Measurements from ENCODE around the gene OR6X1. TPM values are rescaled to one million over a fixed set of nuclear protein-coding genes. Genes with fewer than 3 reads are reported as not detected.

Gene OR6X1, protein sequence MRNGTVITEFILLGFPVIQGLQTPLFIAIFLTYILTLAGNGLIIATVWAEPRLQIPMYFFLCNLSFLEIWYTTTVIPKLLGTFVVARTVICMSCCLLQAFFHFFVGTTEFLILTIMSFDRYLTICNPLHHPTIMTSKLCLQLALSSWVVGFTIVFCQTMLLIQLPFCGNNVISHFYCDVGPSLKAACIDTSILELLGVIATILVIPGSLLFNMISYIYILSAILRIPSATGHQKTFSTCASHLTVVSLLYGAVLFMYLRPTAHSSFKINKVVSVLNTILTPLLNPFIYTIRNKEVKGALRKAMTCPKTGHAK
- total RNA-seq (2014; rRNA removed; shearing (Covaris generic)), result not detected in 2 replicates

DNA sequence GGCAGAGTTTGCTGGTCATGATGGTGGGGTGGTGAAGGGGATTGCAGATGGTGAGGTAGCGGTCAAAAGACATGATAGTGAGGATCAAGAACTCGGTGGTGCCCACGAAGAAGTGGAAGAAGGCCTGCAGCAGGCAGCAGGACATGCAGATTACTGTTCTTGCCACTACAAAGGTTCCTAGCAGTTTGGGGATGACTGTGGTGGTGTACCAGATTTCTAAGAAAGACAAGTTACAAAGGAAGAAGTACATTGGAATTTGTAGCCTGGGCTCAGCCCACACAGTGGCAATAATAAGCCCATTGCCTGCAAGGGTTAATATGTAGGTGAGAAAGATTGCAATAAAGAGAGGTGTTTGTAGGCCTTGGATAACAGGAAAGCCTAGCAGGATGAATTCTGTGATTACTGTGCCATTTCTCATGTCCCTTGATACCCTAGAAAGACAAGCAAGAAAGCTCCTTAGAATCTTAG is at the start of gene OR6X1:
Gene OR6X1 (minus strand): TSS at position 418 of the 468 bp plus-strand sequence. CDS start 0 bp downstream, at position 418.
- no peaks in the 10 kb centered on the region for H3K4me1 ChIP-seq
- no peaks in the 10 kb centered on the region for H3K27me3 ChIP-seq
- no peak within 1 kb of the TSS for H3K27ac ChIP-seq
- H3K9me3 ChIP-seq (replicated peaks), result no peaks in the 10 kb centered on the region
- H3K36me3 ChIP-seq, result no peaks in the 10 kb centered on the region
- H3K4me3 ChIP-seq, result no peak within 1 kb of the TSS
- no peak for DNase-seq

DNA sequence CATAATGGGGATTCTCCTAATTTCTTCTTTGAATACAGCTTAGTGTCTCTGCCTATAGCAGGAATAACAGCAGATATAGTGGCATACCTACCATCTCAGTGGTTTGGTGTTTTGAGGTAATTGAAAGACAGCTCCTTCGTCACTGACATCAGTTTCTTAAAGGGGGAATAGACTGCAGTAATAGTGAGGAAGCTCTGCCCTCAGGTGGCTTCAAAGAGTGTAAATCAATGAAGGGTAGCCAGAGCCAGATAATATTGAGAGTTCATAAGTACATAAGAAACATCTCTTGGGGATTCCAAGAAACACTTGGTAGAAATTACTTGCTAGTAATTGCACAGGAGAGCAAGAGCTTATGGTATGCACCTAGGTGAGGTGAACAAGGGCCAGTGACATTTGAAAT is 47.4 kb upstream of the OR6X1 start:
- H3K4me1 ChIP-seq, result peaks cover 28% of the 10 kb centered on the region
- no peaks in the 10 kb centered on the region for H3K9me3 ChIP-seq (replicated peaks)
- H3K27ac ChIP-seq, result peak overlapping the region; percentile 98
- no peaks in the 10 kb centered on the region for H3K36me3 ChIP-seq
- H3K27me3 ChIP-seq, result no peaks in the 10 kb centered on the region
- no peak overlapping the region for H3K4me3 ChIP-seq
- DNase-seq, result no peak

DNA sequence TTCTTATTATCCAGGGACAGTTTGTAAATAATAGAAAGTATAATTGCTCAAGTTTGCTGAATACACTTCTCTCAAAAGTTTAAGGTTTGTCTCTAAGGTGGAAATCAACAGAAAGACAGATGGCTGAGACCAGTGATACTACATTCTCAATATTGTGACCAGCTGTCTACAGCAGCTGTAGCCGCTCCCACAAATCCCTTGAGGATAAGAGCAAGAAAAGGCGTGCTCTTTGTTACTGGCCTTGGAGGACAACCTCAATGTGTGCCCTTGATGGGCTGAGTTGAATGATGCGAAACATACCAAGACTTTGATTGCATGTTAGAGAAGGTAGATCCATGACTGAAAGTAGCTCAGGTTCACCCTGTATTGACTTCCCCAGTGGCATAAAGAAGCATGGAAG is 45.7 kb upstream of the OR6X1 start:
- no peaks in the 10 kb centered on the region for H3K27me3 ChIP-seq
- peak; percentile 81 to 90 for DNase-seq
- no peaks in the 10 kb centered on the region for H3K36me3 ChIP-seq
- peaks cover 24% of the 10 kb centered on the region for H3K4me1 ChIP-seq
- peak overlapping the region; percentile 5; the same call in 1 of the 2 replicates for H3K4me3 ChIP-seq
- H3K9me3 ChIP-seq (replicated peaks), result no peaks in the 10 kb centered on the region
- peak overlapping the region; percentile 98 for H3K27ac ChIP-seq

DNA sequence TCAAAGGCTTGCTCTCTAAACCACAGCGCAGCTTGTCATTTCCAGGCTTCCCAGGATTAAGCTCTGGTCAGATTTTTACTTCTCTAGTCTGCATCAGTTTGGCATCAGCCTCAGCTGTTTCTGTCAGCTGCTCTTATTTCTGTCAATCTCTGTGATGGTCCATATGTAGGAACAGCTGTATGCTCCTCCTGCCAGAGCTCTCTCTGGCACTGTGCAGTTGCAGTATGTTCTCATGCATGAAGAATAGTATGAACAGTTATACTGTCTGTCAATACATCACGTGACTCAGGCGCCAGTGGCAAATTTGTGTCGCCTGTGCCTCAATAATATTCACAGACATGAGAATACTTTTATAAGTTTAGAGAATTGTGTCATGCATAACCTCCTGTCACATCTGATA is 45.1 kb upstream of the OR6X1 start:
- Histone ChIP-seq H3K4me3 (peak overlapping the region; percentile 5; the same call in 1 of the 2 replicates), H3K9me3 (replicated peaks) (no peaks in the 10 kb centered on the region), H3K4me1 (peaks cover 24% of the 10 kb centered on the region), H3K27ac (peak overlapping the region; percentile 98), H3K27me3 (no peaks in the 10 kb centered on the region), H3K36me3 (no peaks in the 10 kb centered on the region)
- peak; percentile 86 to 92 for DNase-seq

DNA sequence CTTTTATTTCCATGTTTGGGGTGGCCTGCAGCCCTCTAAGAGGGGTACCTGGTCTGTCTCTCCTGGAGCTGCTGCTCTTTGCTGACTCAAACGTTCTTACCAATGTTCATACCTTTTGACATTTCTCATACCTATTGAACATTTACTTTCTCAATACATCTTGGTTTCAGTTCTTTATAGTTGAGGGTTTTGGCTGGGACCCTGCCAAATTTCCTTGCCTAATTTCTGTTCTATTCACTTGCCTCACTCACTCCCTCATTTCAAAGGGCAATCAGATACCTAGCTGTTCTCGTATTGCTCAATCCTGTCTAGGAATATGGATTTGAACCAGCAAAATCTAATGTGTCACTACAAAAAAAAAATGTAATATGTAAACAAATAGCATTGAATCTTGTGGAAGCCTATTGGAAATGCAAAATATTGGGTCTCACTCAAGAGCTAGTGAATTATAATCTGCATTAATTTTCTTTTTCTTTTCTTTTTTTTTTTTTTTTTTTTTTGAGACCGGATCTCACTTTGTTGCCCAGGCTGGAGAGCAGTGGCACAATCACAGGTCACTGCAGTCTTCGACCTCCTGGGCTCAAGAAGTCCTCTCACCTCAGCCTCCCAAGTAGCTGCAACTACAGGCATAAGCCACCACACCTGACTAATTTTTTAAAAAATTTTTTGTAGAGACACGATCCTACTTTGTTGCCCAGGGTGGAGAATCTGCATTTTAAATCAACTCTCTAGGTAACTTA is 44.4 kb upstream of the OR6X1 start:
- Histone ChIP-seq H3K9me3 (replicated peaks) (no peaks in the 10 kb centered on the region), H3K27me3 (no peaks in the 10 kb centered on the region), H3K36me3 (no peaks in the 10 kb centered on the region), H3K4me3 (no peak overlapping the region), H3K4me1 (peaks cover 24% of the 10 kb centered on the region), H3K27ac (peak overlapping the region; percentile 98)
- no peak for DNase-seq

DNA sequence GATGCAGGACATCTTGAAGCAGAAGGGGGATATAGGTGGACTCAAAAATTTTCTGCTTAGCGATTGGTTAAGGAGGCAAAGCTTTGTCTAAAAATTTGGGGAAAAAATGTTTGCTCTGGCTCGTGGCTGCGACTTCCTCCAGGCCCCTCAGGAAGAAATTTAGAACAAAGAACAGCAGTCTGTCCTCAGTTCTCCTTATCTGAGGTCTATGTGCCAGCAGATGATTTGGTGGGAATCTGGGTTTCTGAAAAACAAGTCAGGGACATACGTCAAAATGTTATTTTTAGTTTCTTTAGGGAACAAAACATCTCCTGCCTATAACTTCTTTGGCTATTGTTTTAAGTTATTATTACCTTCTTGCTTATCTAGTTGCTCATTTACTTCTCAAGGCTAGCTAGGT is 43.8 kb upstream of the OR6X1 start:
- Histone ChIP-seq H3K4me1 (peaks cover 24% of the 10 kb centered on the region), H3K4me3 (no peak overlapping the region), H3K27ac (no peak overlapping the region), H3K9me3 (replicated peaks) (no peaks in the 10 kb centered on the region), H3K36me3 (no peaks in the 10 kb centered on the region), H3K27me3 (no peaks in the 10 kb centered on the region)
- DNase-seq, result no peak

DNA sequence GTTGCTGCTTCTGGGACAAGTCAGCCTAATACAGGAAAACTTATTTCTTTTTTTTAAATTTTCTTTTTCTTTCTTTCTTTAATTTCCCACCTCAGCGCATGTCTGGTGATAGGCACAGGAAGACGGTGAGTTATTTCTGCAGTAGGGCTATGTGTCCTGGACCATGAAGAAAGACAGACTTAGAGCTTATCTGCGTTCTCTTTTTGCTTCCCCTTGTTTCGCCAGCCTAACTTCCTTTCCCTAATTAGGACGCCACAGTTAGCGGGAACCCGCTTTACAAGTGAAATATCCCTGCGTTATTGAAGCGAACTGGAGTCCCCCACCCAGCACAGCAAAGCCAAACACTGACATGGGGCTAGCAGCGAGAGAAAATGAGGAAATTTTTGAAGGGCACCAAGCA is 43.2 kb upstream of the OR6X1 start:
- H3K27me3 ChIP-seq, result no peaks in the 10 kb centered on the region
- no peak overlapping the region for H3K27ac ChIP-seq
- no peaks in the 10 kb centered on the region for H3K36me3 ChIP-seq
- peaks cover 24% of the 10 kb centered on the region for H3K4me1 ChIP-seq
- H3K9me3 ChIP-seq (replicated peaks), result no peaks in the 10 kb centered on the region
- no peak for DNase-seq
- no peak overlapping the region for H3K4me3 ChIP-seq

DNA sequence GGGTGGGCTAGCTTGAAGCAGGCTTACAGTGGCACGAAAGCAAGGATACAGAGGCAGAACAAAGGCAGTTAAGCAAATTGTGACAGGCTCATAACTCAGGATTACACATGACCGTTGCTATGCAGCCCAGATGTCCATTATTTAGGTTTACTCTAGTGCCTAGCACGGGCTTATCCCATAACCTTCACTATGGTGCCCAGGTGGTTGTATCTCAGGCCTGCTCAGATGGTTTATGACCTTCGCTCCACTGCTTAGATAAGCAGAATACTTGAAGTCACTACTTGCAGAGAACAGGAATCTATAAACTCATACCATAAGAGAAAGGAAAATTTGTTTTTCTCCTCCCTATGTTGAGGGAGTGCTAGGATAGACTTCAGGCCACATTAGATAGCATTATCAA is 42.8 kb upstream of the OR6X1 start:
- Histone ChIP-seq H3K27ac (no peak overlapping the region), H3K4me1 (peaks cover 24% of the 10 kb centered on the region), H3K36me3 (no peaks in the 10 kb centered on the region), H3K27me3 (no peaks in the 10 kb centered on the region), H3K9me3 (replicated peaks) (no peaks in the 10 kb centered on the region), H3K4me3 (no peak overlapping the region)
- DNase-seq, result no peak

DNA sequence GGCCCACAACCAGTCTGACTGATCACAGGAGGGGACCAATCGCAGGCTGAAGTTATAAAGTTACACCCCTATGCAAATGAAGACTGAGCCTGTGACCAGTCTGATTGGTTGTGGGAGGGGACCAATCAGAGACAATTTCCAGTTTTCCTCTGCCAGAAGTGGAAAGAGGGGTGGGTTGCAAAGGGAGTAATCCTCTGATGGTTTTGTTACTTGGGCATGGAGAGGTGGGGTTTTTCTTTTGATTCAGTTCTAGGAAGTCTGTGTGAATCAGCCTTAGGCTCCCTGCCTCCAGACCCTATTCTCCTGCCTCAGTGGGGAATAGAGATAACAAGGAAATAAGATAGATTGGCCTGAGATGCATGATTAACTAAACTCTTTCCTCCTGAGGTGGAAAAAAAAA is 41.9 kb upstream of the OR6X1 start:
- no peak for DNase-seq
- H3K36me3 ChIP-seq, result no peaks in the 10 kb centered on the region
- no peak overlapping the region for H3K4me3 ChIP-seq
- H3K9me3 ChIP-seq (replicated peaks), result no peaks in the 10 kb centered on the region
- no peaks in the 10 kb centered on the region for H3K27me3 ChIP-seq
- H3K4me1 ChIP-seq, result peaks cover 19% of the 10 kb centered on the region
- no peak overlapping the region for H3K27ac ChIP-seq

DNA sequence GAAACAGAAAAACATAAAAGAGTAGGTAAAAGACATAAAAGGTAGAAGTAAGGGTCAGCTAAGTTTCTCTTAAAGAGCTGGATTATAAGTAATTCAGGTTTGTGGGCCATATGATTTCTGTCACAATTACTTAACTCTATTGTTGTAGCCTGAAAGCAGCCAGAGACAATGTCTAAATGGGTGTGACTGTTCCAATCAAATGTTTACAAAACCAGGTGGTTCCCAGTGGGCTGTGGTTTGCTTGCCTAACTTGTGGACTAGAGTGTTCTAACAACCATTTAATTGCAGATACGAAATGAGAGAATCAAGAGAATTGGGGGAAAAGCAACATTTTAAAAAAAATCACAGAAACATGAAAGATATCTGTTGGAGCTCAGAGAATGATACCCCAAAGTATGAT is 29.2 kb upstream of the OR6X1 start:
- Histone ChIP-seq H3K9me3 (replicated peaks) (no peaks in the 10 kb centered on the region), H3K4me1 (no peaks in the 10 kb centered on the region), H3K27me3 (no peaks in the 10 kb centered on the region), H3K27ac (no peak overlapping the region), H3K36me3 (no peaks in the 10 kb centered on the region), H3K4me3 (no peak overlapping the region)
- DNase-seq, result no peak

DNA sequence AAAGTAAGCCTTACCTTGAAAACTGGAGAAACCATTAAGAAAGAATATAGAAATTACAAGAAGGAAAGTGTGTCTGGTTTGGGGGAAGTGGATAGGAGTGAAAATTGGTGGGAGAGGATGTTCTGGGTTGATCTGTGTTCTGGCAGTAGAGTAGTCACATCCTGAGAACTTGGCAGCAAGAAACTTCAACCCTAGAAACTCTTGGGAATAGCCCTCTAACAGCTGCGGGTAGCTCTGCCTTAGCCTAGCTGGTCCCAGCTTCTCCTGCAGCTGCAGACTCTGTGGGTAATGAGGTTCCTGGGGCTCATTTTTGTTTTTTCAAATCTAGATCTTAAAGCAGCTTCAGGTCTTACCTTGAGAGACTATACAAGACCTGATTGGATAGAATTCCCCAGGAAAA is 24.2 kb upstream of the OR6X1 start:
- no peak for DNase-seq
- H3K4me3 ChIP-seq, result no peak overlapping the region
- no peaks in the 10 kb centered on the region for H3K27me3 ChIP-seq
- H3K27ac ChIP-seq, result no peak overlapping the region
- H3K36me3 ChIP-seq, result no peaks in the 10 kb centered on the region
- no peaks in the 10 kb centered on the region for H3K4me1 ChIP-seq
- no peaks in the 10 kb centered on the region for H3K9me3 ChIP-seq (replicated peaks)

DNA sequence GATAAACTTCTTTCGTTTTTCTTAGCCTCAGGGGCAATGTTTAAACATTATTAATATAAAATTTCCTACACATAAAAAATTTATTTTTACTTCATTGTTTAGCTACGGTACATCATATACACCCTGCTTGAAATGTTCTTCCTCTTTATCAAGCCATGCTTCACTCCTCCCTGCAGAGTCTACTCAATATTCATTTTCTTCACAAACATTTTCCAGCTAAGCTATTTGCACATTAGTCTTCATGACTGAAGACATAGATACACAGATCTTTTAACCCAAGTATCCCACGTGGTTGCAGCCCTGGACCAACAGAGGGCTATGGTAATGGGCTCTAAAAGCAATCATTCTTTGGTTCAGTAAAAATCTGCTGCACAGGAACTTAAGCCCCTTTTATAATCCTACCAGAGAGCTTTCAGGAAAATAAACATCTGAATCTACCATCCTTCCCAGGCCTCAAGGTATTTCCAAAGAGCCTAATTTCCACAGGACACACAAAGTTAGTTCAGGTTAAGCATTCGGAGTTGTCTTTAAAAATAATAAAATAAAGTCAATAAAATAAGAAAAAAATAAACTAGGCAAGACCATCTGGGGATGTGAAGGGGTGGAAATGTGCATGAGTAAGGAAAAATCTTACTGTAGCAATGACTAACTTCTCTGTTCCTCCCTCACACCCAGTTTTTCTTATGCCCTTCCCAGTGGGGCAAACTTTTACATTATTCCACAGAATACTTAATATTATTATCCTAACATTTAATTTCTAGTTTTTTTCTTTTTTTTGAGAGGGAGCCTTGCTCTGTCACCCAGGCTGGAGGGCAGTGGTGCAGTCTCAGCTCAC is 21.6 kb upstream of the OR6X1 start:
- DNase-seq, result no peak
- H3K4me1 ChIP-seq, result no peaks in the 10 kb centered on the region
- H3K9me3 ChIP-seq (replicated peaks), result no peaks in the 10 kb centered on the region

DNA sequence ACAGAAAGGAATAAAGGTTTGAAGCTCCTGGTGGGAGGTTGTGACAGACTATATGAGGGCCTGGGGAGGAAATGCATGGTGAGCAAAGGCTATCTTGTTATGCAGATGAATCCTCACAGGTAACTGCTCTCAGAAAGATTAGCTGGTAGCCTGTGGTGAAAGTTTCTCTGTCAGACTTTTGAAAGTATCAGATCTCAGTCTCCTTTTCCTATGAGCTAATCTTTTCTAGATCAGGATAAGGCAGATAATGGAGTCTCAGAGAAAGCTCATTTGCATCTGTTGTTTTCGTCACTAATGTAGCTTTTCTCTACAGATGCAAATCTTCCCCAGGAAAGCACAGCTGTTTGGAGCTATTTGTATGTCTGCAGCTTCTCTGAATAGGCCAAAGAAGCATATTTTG is 21.0 kb upstream of the OR6X1 start:
- H3K27ac ChIP-seq, result no peak overlapping the region
- no peaks in the 10 kb centered on the region for H3K36me3 ChIP-seq
- H3K4me3 ChIP-seq, result no peak overlapping the region
- no peaks in the 10 kb centered on the region for H3K27me3 ChIP-seq
- no peaks in the 10 kb centered on the region for H3K4me1 ChIP-seq
- no peaks in the 10 kb centered on the region for H3K9me3 ChIP-seq (replicated peaks)
- DNase-seq, result peak in 1 of 2 experiments; percentile 13

More for the DNA sequence above, 21.6 kb upstream of the OR6X1 start:
- H3K27me3 ChIP-seq, result no peaks in the 10 kb centered on the region
- no peak overlapping the region for H3K4me3 ChIP-seq
- H3K36me3 ChIP-seq, result no peaks in the 10 kb centered on the region
- H3K27ac ChIP-seq, result no peak overlapping the region

DNA sequence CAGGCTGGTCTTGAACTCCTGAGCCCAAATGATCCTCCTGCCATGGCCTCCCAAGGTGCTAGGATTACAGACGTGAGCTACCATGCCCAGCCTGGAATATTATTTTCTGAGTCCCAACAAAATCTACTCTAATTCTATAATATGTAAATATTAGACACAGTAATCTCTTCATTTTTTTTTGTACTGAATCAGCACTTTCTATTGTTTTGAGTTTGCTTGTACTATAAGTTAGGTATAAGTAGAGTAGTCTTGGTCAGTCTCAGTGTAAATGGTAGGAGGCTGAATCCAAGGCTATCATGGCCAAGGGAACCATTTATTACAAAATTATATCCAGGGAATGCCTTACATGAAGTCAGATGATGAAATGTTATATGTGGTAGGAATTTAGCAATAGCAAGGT is 19.6 kb upstream of the OR6X1 start:
- H3K9me3 ChIP-seq (replicated peaks), result no peaks in the 10 kb centered on the region
- DNase-seq, result no peak
- no peak overlapping the region for H3K27ac ChIP-seq
- H3K4me1 ChIP-seq, result no peaks in the 10 kb centered on the region
- no peaks in the 10 kb centered on the region for H3K27me3 ChIP-seq
- H3K36me3 ChIP-seq, result no peaks in the 10 kb centered on the region
- no peak overlapping the region for H3K4me3 ChIP-seq

DNA sequence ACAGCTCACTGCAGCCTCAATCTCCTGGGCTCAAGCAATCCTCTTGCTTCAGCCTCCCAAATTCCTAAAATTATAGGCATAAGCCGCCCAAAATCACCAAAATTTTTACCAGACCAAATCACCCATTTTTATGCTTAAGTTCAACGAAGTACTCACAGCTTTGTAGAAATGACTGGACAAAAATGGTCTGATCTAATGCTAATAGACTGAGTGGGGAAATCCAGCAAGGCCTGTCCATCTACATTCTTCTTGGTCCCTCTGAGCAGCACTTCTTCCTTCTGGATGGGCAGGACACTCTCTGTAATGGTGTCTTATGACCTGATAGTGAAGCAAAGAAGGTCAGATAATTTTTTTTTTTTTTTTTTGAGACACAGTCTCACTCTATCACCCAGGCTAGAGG is 18.7 kb upstream of the OR6X1 start:
- Histone ChIP-seq H3K27ac (no peak overlapping the region), H3K27me3 (no peaks in the 10 kb centered on the region), H3K4me1 (no peaks in the 10 kb centered on the region), H3K4me3 (no peak overlapping the region), H3K9me3 (replicated peaks) (no peaks in the 10 kb centered on the region), H3K36me3 (no peaks in the 10 kb centered on the region)
- DNase-seq, result no peak
